ENCODE results near the gene MLEC.
"Not testable (repeated sequence)": the region's sequence is repeated elsewhere in the genome, so short reads cannot be mapped to it uniquely, and the experiment has no call there.

Gene MLEC

DNA sequence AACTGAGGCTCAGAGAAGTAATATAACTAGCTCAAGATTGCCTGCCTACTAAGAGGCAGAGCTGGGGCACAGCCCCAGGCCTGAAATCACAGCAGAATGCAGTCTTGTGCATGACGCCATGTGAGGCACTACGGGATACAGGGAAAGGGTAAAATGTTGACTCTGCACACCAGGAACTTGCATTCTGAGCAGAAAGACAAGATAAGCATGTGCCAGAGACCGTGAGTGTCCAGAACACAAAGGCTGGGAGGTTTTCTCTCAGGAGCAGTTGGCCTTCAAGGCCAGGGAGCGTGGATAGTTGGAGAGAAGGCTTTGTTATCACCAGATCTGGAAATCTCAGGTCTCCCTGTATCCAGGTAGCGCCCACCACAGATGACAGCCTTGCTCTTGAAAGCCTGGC lies 23.2 kb upstream of the MLEC start:
- DNase-seq (ENCODE audit: low read depth): no peak

- no peak for DNase-seq (ENCODE audit: low read depth)
These were observed 20.2 kb upstream of the MLEC start for GRCh38 chr12:120666571-120667390.

- DNase-seq (ENCODE audit: low read depth): no peak
These were observed 18.7 kb upstream of the MLEC start for GRCh38 chr12:120668091-120668867.

DNA sequence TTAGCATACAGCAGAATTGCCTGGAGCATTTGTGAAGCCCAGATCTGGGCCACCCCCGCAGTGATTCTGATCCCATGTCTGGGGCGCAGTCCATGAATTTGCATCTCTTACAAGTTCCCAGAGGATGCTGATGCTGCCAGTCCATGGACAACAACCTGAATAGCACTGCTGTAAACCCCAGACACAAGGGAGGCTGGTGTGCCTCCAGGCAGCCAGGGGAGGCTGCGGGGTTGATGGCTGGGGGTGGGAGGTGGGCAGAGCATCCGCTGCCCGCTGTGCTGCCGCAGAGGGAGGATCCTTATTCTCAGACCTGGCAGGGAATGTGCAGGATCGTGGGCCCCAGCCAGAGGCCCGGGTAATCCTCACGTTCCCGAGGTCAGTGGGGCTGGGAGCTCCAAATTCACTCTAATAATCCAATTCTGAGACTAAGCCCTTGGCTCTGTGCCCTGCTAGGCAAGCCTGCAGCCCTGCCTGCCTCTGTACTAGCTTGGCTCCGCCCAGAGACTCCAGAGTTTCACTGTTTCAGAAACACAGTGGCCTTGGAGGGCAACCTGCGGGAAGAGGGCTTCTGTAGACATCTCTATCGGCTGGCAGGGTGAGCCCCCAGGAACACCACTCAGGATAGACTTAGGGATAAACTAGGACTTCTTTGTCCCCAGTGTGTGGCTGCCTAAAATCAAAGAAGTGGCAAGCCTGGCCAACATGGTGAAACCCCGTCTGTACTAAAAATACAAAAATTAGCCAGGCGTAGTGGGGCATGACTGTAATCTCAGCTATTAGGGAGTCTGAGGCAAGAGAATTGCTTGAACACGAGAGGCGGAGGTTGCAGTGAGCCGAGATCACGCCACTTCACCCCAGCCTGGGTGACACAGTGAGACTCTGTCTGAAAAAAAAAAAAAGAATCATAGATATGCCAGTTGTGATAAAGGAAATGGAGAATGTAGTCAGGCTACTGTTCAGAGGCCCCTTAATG lies 17.8 kb upstream of the MLEC start:
- no peak for DNase-seq (ENCODE audit: low read depth)

DNA sequence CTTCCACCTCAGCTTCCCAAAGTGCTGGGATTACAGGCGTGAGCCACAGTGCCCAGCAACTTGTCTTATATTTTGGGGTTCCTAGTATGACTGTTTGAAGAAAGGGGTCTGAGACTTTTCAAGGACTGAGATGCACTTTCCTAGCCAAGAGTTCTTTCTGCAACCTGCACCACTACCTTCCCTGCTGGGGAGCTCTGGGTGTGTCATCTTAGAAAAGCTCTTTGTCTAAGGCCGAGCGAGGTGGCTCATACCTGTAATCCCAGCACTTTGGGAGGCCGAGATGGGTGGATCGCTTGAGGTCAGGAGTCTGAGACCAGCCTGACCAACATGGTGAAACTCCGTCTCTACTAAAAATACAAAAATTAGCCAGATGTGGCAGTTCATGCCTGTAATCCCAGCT lies 16.7 kb upstream of the MLEC start:
- DNase-seq (ENCODE audit: low read depth): not testable (repeated sequence)

GRCh38 chr12:120670667-120671066 lies 16.3 kb upstream of the MLEC start:
- DNase-seq (ENCODE audit: low read depth): no peak

- DNase-seq (ENCODE audit: low read depth): no peak
These were observed 12.8 kb upstream of the MLEC start for GRCh38 chr12:120674097-120674636.

DNA sequence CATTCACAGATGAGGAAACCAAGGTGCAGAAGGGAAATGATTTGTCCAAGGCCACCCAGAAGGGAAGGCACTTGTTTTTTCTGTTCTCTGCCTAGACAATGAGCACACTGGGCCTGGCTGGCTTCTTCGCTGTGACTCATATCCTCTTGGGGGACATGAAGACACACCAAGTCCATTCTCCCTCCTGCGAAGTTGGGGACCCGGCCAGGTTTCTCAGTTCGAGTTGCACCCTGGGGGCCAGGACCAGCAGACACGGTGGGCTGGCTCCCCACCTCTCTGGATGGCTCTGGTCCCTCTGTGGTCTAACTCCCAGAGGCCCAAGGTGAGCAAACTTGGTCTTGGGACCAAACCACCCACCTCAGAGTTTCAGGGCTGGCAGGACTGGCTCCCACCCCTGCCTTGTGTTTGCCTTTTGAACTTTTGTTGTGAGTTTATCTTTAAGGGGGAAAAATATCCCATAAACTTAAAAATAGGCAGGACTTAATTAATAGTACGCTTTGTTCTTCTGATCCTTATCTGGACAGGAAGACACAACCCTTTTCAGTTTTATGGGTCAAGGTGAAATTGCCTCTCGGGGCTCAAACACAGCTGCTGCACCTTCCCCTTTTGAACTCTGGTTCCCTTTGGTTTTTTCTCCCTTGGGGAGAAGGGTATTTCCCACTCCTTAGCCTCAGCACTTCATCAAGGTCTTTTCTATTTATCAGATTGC lies 9.0 kb upstream of the MLEC start:
- no peak for DNase-seq (ENCODE audit: low read depth)

DNA sequence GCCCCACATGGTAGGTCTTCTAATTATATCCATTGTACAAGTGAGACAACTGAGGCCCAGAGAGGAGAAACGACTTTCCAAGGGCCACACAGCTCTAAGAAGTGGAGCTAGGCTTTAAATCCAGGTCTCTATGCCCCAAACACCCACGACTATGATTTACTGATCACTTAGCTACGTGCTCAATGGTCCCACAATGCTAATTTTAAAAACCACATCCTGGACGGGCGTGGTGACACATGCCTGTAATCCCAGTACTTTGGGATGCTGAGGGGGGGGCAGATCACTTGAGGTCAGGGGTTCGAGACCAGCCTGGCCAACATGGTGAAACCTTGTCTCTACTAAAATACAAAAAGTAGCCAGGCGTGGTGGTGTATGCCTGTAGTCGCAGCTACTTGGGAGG lies 8.4 kb upstream of the MLEC start:
- no peak for DNase-seq (ENCODE audit: low read depth)

- no peak for DNase-seq (ENCODE audit: low read depth)
These were observed 6.7 kb upstream of the MLEC start for GRCh38 chr12:120680165-120680738.

GRCh38 chr12:120684523-120684932 lies 2.4 kb upstream of the MLEC start:
- DNase-seq (ENCODE audit: low read depth): no peak

GRCh38 chr12:120685522-120685921 lies 1.4 kb upstream of the MLEC start:
- no peak for DNase-seq (ENCODE audit: low read depth)

DNA sequence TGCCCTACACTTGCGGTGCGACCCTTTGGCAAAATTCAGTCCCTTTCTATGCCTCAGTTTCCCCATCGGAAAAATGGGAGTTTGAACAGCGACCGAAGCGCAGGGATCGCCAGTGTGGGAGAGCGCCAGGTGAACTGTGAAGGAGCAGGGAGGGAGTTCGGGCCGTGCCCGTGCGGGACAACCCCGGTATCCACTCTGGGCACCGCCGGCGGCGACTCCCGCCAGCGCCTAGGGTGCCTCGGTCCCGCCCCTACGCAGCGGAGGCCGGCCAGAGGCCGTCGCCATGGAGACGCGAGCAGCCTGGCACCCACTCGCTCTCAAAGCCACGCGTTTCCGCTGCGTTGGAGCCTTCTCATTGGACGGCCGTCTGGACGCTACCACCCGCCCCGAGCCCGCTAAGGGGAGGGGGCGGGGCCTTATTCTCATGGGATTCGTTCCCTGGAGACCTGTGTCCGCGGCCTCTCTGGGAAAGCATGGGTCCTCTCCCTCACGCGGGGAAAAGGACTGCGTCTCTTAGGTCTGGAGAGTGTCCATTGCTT lies 729 bp upstream of the MLEC start:
- DNase-seq (ENCODE audit: low read depth): peak; percentile 94

DNA sequence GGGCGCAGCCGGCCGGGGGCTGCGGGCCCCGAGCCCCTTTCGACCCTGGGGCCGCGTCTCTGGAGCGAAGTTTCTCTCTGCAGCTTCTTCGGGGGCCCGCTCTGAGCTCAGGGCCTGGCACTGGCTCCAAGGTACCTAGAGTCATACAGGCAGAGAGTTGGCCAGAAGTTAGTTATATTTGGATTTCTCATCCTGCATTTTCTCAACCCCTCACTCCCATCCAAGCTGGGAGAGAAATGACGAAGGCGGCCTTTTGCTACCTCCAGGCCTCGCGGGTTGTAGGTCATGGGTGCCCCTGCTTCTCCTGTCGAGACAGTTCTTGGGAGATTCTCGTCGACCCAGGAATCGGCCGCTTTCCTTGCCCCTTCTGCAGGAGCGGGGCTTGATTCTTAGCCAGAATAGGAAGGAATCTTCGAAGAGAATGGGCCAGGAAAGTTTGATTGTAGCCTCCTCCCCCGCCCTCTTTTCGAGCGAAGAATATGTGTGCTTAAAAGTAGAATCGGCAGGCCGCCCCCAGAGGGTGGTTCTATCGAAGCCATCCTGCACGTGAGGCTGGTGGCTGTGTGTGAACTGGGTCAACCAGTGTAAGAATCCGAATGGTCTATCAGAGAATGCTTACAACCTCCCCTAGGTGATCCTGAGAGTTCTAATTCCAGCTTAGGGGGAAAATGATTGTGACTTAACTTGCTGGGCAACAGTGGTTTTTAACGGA lies 785 bp downstream of the MLEC start:
- DNase-seq (ENCODE audit: low read depth): no peak

DNA sequence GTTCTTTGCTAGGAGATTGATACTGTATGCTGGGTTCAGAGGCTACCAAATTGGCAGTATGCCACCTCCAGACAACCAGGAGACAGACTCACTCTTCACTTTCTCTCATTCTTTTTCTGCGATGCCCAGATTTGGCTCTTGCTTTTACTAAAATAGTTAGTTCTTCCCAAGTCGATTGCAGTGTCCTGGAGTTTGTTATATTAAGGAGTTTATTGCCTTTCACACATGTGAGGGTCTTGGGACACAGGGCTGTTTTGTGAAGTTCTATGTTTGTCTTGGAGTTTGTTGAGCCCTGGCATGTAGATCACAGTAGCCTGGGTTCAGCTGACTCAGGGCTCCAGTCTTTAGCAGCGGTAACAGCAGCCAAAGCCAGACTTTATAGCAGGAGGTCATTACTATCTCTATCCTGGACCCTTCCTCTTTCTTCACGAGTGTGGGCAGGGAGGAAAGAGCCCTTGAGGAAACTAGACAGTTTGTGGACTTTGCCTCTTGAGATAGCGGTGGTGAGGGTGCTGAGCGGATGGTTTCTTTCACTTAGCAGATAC lies 1.6 kb downstream of the MLEC start:
- no peak for DNase-seq (ENCODE audit: low read depth)

DNA sequence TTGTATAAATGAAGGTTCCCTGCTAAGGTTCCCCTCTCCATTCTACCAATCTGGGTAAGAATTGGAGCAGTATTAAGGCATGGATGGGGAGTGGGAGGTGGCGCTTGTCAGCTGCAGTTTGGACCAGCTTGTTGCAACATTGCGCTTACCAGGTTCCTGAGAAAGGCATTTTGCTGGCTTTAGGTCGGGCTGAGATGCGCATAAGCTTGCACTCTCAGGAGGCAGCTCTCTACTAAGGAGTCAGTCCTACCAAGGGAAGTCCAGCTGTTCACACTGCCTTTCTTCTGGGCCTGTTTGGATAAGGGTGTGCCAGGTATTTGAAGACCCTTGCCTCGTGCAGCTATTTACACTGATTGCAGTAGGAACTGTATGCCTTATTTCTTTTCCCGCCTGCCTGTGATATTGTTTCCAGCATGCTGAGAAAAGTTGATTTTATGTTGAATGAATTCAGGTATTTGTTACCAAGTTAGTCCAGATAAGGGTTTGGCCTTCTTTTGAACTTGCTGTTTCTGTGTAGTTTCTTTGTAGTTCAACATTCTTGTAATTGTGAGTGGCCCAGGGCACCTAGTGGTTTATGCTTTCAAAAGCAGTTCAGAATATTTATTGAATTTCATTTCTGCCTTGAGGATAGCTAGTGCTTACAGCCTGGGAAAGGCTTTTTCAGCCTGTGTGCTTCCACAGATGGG lies 2.6 kb downstream of the MLEC start:
- no peak for DNase-seq (ENCODE audit: low read depth)

GRCh38 chr12:120690083-120690450 lies 3.1 kb downstream of the MLEC start:
- no peak for DNase-seq (ENCODE audit: low read depth)

- no peak for DNase-seq (ENCODE audit: low read depth)
These were observed 4.0 kb downstream of the MLEC start for GRCh38 chr12:120690978-120691377.

GRCh38 chr12:120692524-120693033 lies 5.6 kb downstream of the MLEC start:
- no peak for DNase-seq (ENCODE audit: low read depth)
